ENCODE measurements around the gene TPR.

DNA sequence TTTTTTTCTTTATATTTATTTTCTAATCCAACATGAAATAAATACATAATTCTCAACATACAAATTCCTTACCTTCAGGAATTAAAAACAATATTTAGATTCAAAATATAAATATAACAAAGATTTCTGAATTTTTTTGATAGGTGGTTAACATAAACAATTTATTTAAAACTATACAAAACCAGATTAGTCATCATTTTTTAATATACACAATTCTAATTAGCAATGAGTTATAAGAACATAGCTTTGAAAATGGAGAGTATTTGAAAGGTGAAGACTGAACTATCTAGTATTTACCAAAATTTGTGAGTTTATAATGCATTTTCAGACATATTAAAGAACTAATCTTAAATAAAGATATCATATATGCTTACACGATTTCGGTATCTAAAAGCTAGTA lies 37.5 kb downstream of the TPR start:
- TF ChIP-seq, protein P1, sequence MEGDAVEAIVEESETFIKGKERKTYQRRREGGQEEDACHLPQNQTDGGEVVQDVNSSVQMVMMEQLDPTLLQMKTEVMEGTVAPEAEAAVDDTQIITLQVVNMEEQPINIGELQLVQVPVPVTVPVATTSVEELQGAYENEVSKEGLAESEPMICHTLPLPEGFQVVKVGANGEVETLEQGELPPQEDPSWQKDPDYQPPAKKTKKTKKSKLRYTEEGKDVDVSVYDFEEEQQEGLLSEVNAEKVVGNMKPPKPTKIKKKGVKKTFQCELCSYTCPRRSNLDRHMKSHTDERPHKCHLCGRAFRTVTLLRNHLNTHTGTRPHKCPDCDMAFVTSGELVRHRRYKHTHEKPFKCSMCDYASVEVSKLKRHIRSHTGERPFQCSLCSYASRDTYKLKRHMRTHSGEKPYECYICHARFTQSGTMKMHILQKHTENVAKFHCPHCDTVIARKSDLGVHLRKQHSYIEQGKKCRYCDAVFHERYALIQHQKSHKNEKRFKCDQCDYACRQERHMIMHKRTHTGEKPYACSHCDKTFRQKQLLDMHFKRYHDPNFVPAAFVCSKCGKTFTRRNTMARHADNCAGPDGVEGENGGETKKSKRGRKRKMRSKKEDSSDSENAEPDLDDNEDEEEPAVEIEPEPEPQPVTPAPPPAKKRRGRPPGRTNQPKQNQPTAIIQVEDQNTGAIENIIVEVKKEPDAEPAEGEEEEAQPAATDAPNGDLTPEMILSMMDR (IDR thresholded peaks at IDR 0.05), result no peak
- TF ChIP-seq POLR2A (IDR thresholded peaks at IDR 0.05), result no peak
